ENCODE measurements around the gene KIF1B.

KIF1B gene

GRCh38 chr1:10288029-10288615 is 77.8 kb downstream of the KIF1B start:
- Histone ChIP-seq H3K9ac (ENCODE audit: insufficient read length) (no peak overlapping the region), H3K27ac (no peak overlapping the region), H3K36me3 (ENCODE audit: insufficient read depth, low read length) (peaks cover 8% of the 10 kb centered on the region; the same call in 1 of the 2 replicates), H3K9me3 (ENCODE audit: low read depth, low read length) (no peaks in the 10 kb centered on the region), H3K4me3 (no peak overlapping the region)
- no peak for DNase-seq (ENCODE audit: low read depth, low spot score)
- TF ChIP-seq POLR2AphosphoS5 (IDR thresholded peaks at IDR 0.05; ENCODE audit: borderline replicate concordance, low read depth, low read length) (no peak), EZH2 (IDR thresholded peaks at IDR 0.05) (no peak), FOXP2 (optimal IDR thresholded peaks at IDR 0.05; ENCODE audit: control extremely low read depth, extremely low read length, insufficient read depth) (no peak)

GRCh38 chr1:10291705-10292104 is 81.3 kb downstream of the KIF1B start:
- no peak for DNase-seq (ENCODE audit: low read depth, low spot score)
- Histone ChIP-seq H3K27ac (no peak overlapping the region), H3K9ac (ENCODE audit: insufficient read length) (no peak overlapping the region), H3K9me3 (ENCODE audit: low read depth, low read length) (no peaks in the 10 kb centered on the region), H3K4me3 (no peak overlapping the region), H3K36me3 (ENCODE audit: insufficient read depth, low read length) (peaks cover 15% of the 10 kb centered on the region)
- no peak for TF ChIP-seq FOXP2 (optimal IDR thresholded peaks at IDR 0.05; ENCODE audit: control extremely low read depth, extremely low read length, insufficient read depth)
- no peak for TF ChIP-seq EZH2 (IDR thresholded peaks at IDR 0.05)
- no peak for TF ChIP-seq POLR2AphosphoS5 (IDR thresholded peaks at IDR 0.05; ENCODE audit: borderline replicate concordance, low read depth, low read length)

- Histone ChIP-seq H3K4me3 (no peak overlapping the region), H3K9me3 (ENCODE audit: low read depth, low read length) (no peaks in the 10 kb centered on the region), H3K9ac (ENCODE audit: insufficient read length) (no peak overlapping the region), H3K36me3 (ENCODE audit: insufficient read depth, low read length) (peaks cover 19% of the 10 kb centered on the region), H3K27ac (no peak overlapping the region)
- DNase-seq (ENCODE audit: low read depth, low spot score): no peak
- TF ChIP-seq POLR2AphosphoS5 (IDR thresholded peaks at IDR 0.05; ENCODE audit: borderline replicate concordance, low read depth, low read length): no peak
- no peak for TF ChIP-seq FOXP2 (optimal IDR thresholded peaks at IDR 0.05; ENCODE audit: control extremely low read depth, extremely low read length, insufficient read depth)
- no peak for TF ChIP-seq EZH2 (IDR thresholded peaks at IDR 0.05)
Measured at GRCh38 chr1:10292188-10292587, 81.8 kb downstream of the KIF1B start.

GRCh38 chr1:10295481-10296085 is 85.2 kb downstream of the KIF1B start:
- no peak overlapping the region for H3K4me3 ChIP-seq
- H3K9ac ChIP-seq (ENCODE audit: insufficient read length): no peak overlapping the region
- H3K9me3 ChIP-seq (ENCODE audit: low read depth, low read length): no peaks in the 10 kb centered on the region
- no peak overlapping the region for H3K27ac ChIP-seq
- peaks cover 20% of the 10 kb centered on the region for H3K36me3 ChIP-seq (ENCODE audit: insufficient read depth, low read length)
- no peak for TF ChIP-seq POLR2AphosphoS5 (IDR thresholded peaks at IDR 0.05; ENCODE audit: borderline replicate concordance, low read depth, low read length)
- no peak for TF ChIP-seq FOXP2 (optimal IDR thresholded peaks at IDR 0.05; ENCODE audit: control extremely low read depth, extremely low read length, insufficient read depth)
- no peak for TF ChIP-seq EZH2 (IDR thresholded peaks at IDR 0.05)
- DNase-seq (ENCODE audit: low read depth, low spot score): no peak

GRCh38 chr1:10299151-10299550 is 88.8 kb downstream of the KIF1B start:
- peaks cover 28% of the 10 kb centered on the region for H3K36me3 ChIP-seq (ENCODE audit: insufficient read depth, low read length)
- no peak overlapping the region for H3K4me3 ChIP-seq
- H3K9ac ChIP-seq (ENCODE audit: insufficient read length): no peak overlapping the region
- H3K9me3 ChIP-seq (ENCODE audit: low read depth, low read length): no peaks in the 10 kb centered on the region
- H3K27ac ChIP-seq: no peak overlapping the region
- no peak for DNase-seq (ENCODE audit: low read depth, low spot score)
- no peak for TF ChIP-seq FOXP2 (optimal IDR thresholded peaks at IDR 0.05; ENCODE audit: control extremely low read depth, extremely low read length, insufficient read depth)
- TF ChIP-seq EZH2 (IDR thresholded peaks at IDR 0.05): no peak
- TF ChIP-seq POLR2AphosphoS5 (IDR thresholded peaks at IDR 0.05; ENCODE audit: borderline replicate concordance, low read depth, low read length): no peak

GRCh38 chr1:10302416-10302815 is 92.0 kb downstream of the KIF1B start:
- DNase-seq (ENCODE audit: low read depth, low spot score): no peak
- Histone ChIP-seq H3K4me3 (no peak overlapping the region), H3K9me3 (ENCODE audit: low read depth, low read length) (no peaks in the 10 kb centered on the region), H3K9ac (ENCODE audit: insufficient read length) (no peak overlapping the region), H3K27ac (no peak overlapping the region), H3K36me3 (ENCODE audit: insufficient read depth, low read length) (peaks cover 16% of the 10 kb centered on the region; the same call in 1 of the 2 replicates)
- no peak for TF ChIP-seq POLR2AphosphoS5 (IDR thresholded peaks at IDR 0.05; ENCODE audit: borderline replicate concordance, low read depth, low read length)
- no peak for TF ChIP-seq EZH2 (IDR thresholded peaks at IDR 0.05)
- TF ChIP-seq FOXP2 (optimal IDR thresholded peaks at IDR 0.05; ENCODE audit: control extremely low read depth, extremely low read length, insufficient read depth): no peak

GRCh38 chr1:10304295-10304694 is 93.9 kb downstream of the KIF1B start:
- H3K9ac ChIP-seq (ENCODE audit: insufficient read length): no peak overlapping the region
- H3K9me3 ChIP-seq (ENCODE audit: low read depth, low read length): no peaks in the 10 kb centered on the region
- peaks cover 16% of the 10 kb centered on the region; the same call in 1 of the 2 replicates for H3K36me3 ChIP-seq (ENCODE audit: insufficient read depth, low read length)
- TF ChIP-seq EZH2 (IDR thresholded peaks at IDR 0.05) (no peak), FOXP2 (optimal IDR thresholded peaks at IDR 0.05; ENCODE audit: control extremely low read depth, extremely low read length, insufficient read depth) (no peak), POLR2AphosphoS5 (IDR thresholded peaks at IDR 0.05; ENCODE audit: borderline replicate concordance, low read depth, low read length) (no peak)
- DNase-seq (ENCODE audit: low read depth, low spot score): no peak
- H3K4me3 ChIP-seq: no peak overlapping the region
- H3K27ac ChIP-seq: no peak overlapping the region

- Histone ChIP-seq H3K4me3 (no peak overlapping the region), H3K36me3 (ENCODE audit: insufficient read depth, low read length) (peaks cover 16% of the 10 kb centered on the region; the same call in 1 of the 2 replicates), H3K9ac (ENCODE audit: insufficient read length) (no peak overlapping the region), H3K9me3 (ENCODE audit: low read depth, low read length) (no peaks in the 10 kb centered on the region), H3K27ac (no peak overlapping the region)
- TF ChIP-seq FOXP2 (optimal IDR thresholded peaks at IDR 0.05; ENCODE audit: control extremely low read depth, extremely low read length, insufficient read depth) (no peak), POLR2AphosphoS5 (IDR thresholded peaks at IDR 0.05; ENCODE audit: borderline replicate concordance, low read depth, low read length) (no peak), EZH2 (IDR thresholded peaks at IDR 0.05) (no peak)
- no peak for DNase-seq (ENCODE audit: low read depth, low spot score)
Measured at GRCh38 chr1:10306435-10306834, 96.1 kb downstream of the KIF1B start.
